T-cell (primary cell): ENCODE results near the gene SPTB. TPM values are rescaled to one million over a fixed set of nuclear protein-coding genes. Genes with fewer than 3 reads are reported as not detected.

ENCODE experiments used
- ATAC-seq, 4 experiments: fragments of 200-7000 bp in 3 of 4; fragments of 150-1000 bp in 1 of 4; cut with Tn5 transposase; replicated peaks in 1 of 4; 1 replicate in 3 of 4; 2 replicates in 1 of 4; pipeline ENCODE4 v1.10.0; 2021; ENCODE audit warnings: moderate library complexity in 3 of 4, mild to moderate bottlenecking in 2 of 4, moderate number of reproducible peaks in 1 of 4
- CTCF ChIA-PET, 2 donors: fragments of 300-600 bp; sonication (Branson Sonifier 250); formaldehyde crosslinking; loops; one replicate each; lab custom pipeline; 2022; ENCODE audit warnings: antibody characterized with exemption in 2 of 2; lab: Charles Lee
- POLR2A ChIA-PET, 2 donors: fragments of 300-600 bp; sonication (Branson Sonifier 250); formaldehyde crosslinking; loops; one replicate each; lab custom pipeline; 2022; ENCODE audit warnings: antibody characterized with exemption in 2 of 2; lab: Charles Lee
- DNase-seq, 35 experiments: peaks; one replicate each; pipeline versions ENCODE4 v3.0.0 to v3.0.0-alpha.2; 2013 to 2023
- H3K27ac ChIP-seq: one replicate; pipeline ENCODE4 v1.5.1; 2013; ENCODE audit warnings: low read length
- H3K27me3 ChIP-seq, 2 experiments: replicated peaks in 1 of 2; 1 replicate in 1 of 2; 2 replicates in 1 of 2; pipeline versions ENCODE4 v1.6.1 to v1.7.0; 2013; ENCODE audit warnings: low read length in 1 of 2, mixed read lengths in 1 of 2; ENCODE audit not compliant: control insufficient read depth in 2 of 2, insufficient read depth in 2 of 2; ENCODE audit errors: extremely low read depth in 1 of 2
- H3K36me3 ChIP-seq, 2 donors: 1 replicate in 1 of 2; 2 replicates in 1 of 2; pipeline versions ENCODE4 v1.6.1 to v1.7.0; 2013; ENCODE audit warnings: low read length in 1 of 2; ENCODE audit not compliant: control insufficient read depth in 2 of 2, insufficient read depth in 1 of 2; ENCODE audit errors: extremely low read depth in 1 of 2
- H3K4me1 ChIP-seq, 2 experiments: 1 replicate in 1 of 2; 2 replicates in 1 of 2; pipeline versions ENCODE4 v1.6.1 to v1.7.0; 2013; ENCODE audit warnings: low read length in 2 of 2, mixed read lengths in 1 of 2; ENCODE audit not compliant: insufficient read depth in 2 of 2, control insufficient read depth in 1 of 2; ENCODE audit errors: extremely low read depth in 1 of 2
- H3K4me3 ChIP-seq, 2 donors: 1 replicate in 1 of 2; 2 replicates in 1 of 2; pipeline versions ENCODE4 v1.5.1 to v1.7.0; 2013; ENCODE audit warnings: mild to moderate bottlenecking in 2 of 2, low read length in 1 of 2, moderate library complexity in 1 of 2; ENCODE audit not compliant: control insufficient read depth in 1 of 2; ENCODE audit errors: extremely low read depth in 1 of 2
- H3K9me3 ChIP-seq: 2 replicates; pipeline ENCODE4 v1.7.0; 2013
- H3K27ac Mint-ChIP-seq, 2 donors: one replicate each; pipeline ENCODE4 v1.8.0; 2020 to 2021; ENCODE audit warnings: mild to moderate bottlenecking in 2 of 2, mixed read lengths in 2 of 2
- H3K27me3 Mint-ChIP-seq, 2 donors: one replicate each; pipeline ENCODE4 v1.8.0; 2021 to 2022; ENCODE audit warnings: mixed read lengths in 2 of 2
- H3K36me3 Mint-ChIP-seq: one replicate; pipeline ENCODE4 v1.8.0; 2021; ENCODE audit warnings: mixed read lengths
- H3K4me1 Mint-ChIP-seq, 3 donors: one replicate each; pipeline ENCODE4 v1.8.0; 2020 to 2022; ENCODE audit warnings: mixed read lengths in 3 of 3, mild to moderate bottlenecking in 1 of 3
- H3K4me3 Mint-ChIP-seq, 3 donors: one replicate each; pipeline ENCODE4 v1.8.0; 2020 to 2022; ENCODE audit warnings: mild to moderate bottlenecking in 3 of 3, mixed read lengths in 3 of 3, moderate library complexity in 3 of 3
- H3K9me3 Mint-ChIP-seq, 3 donors: one replicate each; pipeline ENCODE4 v1.8.0; 2020 to 2022; ENCODE audit warnings: mixed read lengths in 3 of 3
- WGBS: methylation state at CpG from one replicate; pipeline ENCODE4 v1.1.5; 2013; ENCODE audit warnings: missing lambda C conversion rate; ENCODE audit not compliant: insufficient coverage; 5-methylcytosine and 5-hydroxymethylcytosine counted together
- total RNA-seq, 35 experiments: library from RNA in 6 of 35; stranded (reverse) in 6 of 35; fragments of 120-200 nt in 1 of 35; gene quantifications; one replicate each; pipeline versions ENCODE4 v1.2.1 to v1.2.4 and lab custom pipeline; 2013 to 2026

SPTB gene
- total RNA-seq, 5 donors from 2014 or later (not counting 1 experiment from before 2014, with no cell fraction given) = 0.07 to 0.13 (median 0.09) TPM

DNA sequence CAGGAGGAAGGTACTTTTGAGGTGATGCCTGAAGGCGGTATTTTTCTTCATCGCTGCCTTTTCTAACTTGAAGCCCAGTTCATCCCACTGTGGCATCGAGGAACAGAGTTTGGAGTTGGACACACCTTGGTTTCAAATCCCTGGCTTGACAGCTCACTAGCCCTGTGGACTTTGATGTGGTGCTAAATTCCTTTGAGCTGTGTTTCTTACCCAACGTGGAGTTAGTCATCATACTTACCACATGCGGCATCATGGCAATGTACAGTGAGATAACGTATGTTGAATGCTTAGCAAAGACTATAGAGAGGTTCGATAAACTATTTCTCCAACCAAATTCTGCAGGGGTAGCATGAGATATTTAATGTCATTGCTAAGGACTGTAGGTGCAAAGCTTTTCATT is 172.0 kb downstream of the SPTB start:
- ATAC-seq = peak in 3 of 4 experiments; percentile 33 to 45 (median 39)
- POLR2A ChIA-PET = interaction anchor here in 1 of 2 donors (0.5 to 0.8 kb wide), 2 partner anchors 53 to 1062 kb away, joined by 3 to 4 read pairs; no protein-coding TSS in a partner anchor
- H3K4me3 ChIP-seq = peak overlapping the region in 1 of 2 donors; percentile 12

DNA sequence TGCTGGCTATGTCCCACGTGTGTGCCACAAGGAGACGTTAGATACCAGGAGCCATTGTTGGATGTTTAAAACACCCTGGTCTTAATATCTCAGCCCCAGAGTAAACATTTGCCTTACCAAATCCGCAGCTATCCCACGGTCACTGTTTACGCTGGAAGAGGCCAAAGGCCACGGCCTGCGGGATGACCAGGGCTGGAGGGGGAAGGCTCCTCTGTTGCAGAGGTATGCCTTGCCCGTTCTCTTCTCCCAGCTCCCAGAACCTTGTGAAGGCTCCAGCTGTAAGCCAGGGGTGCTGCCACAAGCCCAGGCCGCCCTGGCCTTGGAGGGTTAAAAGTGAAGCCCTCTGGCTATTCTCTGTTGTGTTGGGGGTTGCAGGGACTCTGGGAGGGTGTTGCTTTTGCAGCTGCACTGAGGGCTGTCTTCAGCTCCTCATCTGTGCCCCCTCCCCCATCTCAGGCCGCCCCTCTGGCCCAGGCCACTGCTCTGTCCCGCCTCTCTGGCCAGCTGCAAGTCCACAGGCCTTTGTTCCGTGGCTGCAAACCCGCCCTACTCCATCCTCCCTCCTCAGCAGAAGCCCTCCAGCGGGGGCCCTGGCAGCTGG is 173.0 kb downstream of the SPTB start:
- DNase-seq = no peak
- CTCF ChIA-PET = no interaction called here

More for the DNA sequence above, 172.0 kb downstream of the SPTB start:
- CTCF ChIA-PET = interaction anchor here in 1 of 2 donors (0.8 kb wide), 1 partner anchor 11 kb away, joined by 3 read pairs; no protein-coding TSS in a partner anchor
- H3K9me3 Mint-ChIP-seq = peaks cover 2 to 3% (median 2%) of the 10 kb centered on the region in 3 donors
- Histone ChIP-seq H3K27ac (peak overlapping the region; percentile 80), H3K27me3 (peaks cover 0 to 45% of the 10 kb centered on the region in 2 experiments), H3K9me3 (peaks cover 2% of the 10 kb centered on the region), H3K36me3 (no peaks in the 10 kb centered on the region), H3K4me1 (peaks cover 28 to 83% of the 10 kb centered on the region in 2 experiments)
- no peaks in the 10 kb centered on the region for H3K36me3 Mint-ChIP-seq
- peak overlapping the region; percentile 9 to 75 (median 54) for H3K4me3 Mint-ChIP-seq
- peaks cover 22 to 24% of the 10 kb centered on the region in 2 donors for H3K27me3 Mint-ChIP-seq
- DNase-seq = peak in 1 of 35 experiments; percentile 58
- peak overlapping the region; percentile 59 to 95 for H3K27ac Mint-ChIP-seq
- 73% methylated on average over 4 of the region's 7 CpGs for WGBS
- peaks cover 47 to 84% (median 70%) of the 10 kb centered on the region in 3 donors for H3K4me1 Mint-ChIP-seq

DNA sequence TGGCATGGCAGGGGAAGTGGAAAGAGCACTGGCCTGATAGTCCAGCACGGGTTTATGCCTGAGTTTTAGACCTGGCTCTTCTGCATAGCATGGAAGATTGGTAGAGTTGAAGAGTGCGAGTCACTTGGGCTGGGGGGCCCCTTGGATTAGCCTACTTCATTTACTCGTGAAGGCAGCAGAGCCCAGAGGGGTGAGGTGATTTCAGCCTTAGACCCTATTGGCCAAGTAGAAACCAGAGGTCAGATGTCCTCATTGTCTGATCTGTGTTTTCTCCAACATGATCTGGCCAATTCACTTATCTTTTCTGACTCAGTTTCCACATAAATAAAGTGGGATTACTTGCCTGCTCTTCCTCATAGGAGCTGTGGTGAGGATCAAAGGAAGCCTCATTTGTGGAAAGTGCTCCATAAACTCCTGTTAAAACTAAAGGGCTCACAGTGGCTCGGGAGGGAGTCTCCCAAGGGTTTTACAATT is 173.6 kb downstream of the SPTB start:
- CTCF ChIA-PET = no interaction called here
- ATAC-seq = no peak
- Mint-ChIP-seq H3K4me1 (peaks cover 51 to 76% (median 64%) of the 10 kb centered on the region in 3 donors), H3K27me3 (peaks cover 24 to 31% of the 10 kb centered on the region in 2 donors), H3K4me3 (peak overlapping the region; percentile 75 to 85 (median 79)), H3K36me3 (no peaks in the 10 kb centered on the region), H3K9me3 (no peaks in the 10 kb centered on the region), H3K27ac (peak overlapping the region; percentile 89 to 95)
- H3K9me3 ChIP-seq = no peaks in the 10 kb centered on the region
- 54% methylated on average over 2 of the region's 4 CpGs for WGBS
- DNase-seq = no peak
- H3K36me3 ChIP-seq = no peaks in the 10 kb centered on the region
- POLR2A ChIA-PET = interaction anchor here in 1 of 2 donors (0.8 to 1.1 kb wide), 2 partner anchors 9 to 17 kb away, joined by 3 to 5 read pairs; no protein-coding TSS in a partner anchor
- H3K4me3 ChIP-seq = peak overlapping the region in 1 of 2 donors; percentile 58
- peaks cover 28 to 81% of the 10 kb centered on the region in 2 experiments for H3K4me1 ChIP-seq
- H3K27me3 ChIP-seq = peaks cover 0 to 53% of the 10 kb centered on the region in 2 experiments
- H3K27ac ChIP-seq = peak overlapping the region; percentile 80

More for the DNA sequence above, 173.0 kb downstream of the SPTB start:
- Histone ChIP-seq H3K4me1 (peaks cover 28 to 85% of the 10 kb centered on the region in 2 experiments), H3K36me3 (no peaks in the 10 kb centered on the region), H3K4me3 (no peak overlapping the region), H3K9me3 (no peaks in the 10 kb centered on the region), H3K27ac (peak overlapping the region; percentile 80), H3K27me3 (peaks cover 0 to 50% of the 10 kb centered on the region in 2 experiments)
- peak overlapping the region; percentile 17 to 75 (median 34) for H3K4me3 Mint-ChIP-seq
- peaks cover 24 to 28% of the 10 kb centered on the region in 2 donors for H3K27me3 Mint-ChIP-seq
- no peak for ATAC-seq
- H3K36me3 Mint-ChIP-seq = no peaks in the 10 kb centered on the region
- no peaks in the 10 kb centered on the region for H3K9me3 Mint-ChIP-seq
- 90% methylated on average over 7 of the region's 14 CpGs for WGBS
- peak overlapping the region; percentile 59 to 95 for H3K27ac Mint-ChIP-seq
- POLR2A ChIA-PET = no interaction called here
- peaks cover 51 to 80% (median 65%) of the 10 kb centered on the region in 3 donors for H3K4me1 Mint-ChIP-seq

DNA sequence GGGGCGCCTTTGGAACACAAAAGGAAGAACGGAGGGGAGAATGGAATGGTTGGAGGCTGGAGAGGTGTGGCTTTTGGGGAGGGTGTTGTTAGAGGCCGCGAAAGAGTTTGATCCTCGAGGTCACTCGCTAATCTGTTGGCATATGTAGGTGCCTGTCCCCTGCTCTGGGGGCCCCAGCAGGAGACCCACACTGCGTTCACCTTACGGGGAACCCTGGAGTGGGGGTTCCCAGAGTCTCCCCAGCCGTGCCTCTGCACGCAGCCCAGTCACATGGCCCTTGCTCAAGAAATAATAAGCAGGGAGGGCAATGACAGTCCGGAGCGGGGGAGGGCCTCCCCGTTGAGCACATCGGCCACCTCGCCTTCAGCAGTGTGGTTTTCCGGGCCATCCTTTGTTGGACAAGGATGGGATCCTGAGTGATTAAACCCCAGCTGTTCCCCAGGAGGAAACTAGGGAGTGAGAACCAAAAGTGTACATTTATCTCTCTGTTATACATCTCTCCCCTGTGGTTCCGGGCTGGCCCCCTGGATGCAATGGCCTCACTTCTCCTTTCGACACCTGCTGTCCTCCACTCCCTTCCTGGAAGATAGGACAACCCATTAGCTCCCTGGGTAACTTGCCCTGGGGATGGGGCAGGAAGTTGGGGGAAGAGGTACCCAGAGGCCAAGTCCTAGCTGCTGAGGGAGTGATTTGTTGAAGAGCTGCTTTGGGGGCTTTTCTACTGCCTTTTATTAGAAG is 174.2 kb downstream of the SPTB start:
- H3K27ac ChIP-seq = peak overlapping the region; percentile 80

DNA sequence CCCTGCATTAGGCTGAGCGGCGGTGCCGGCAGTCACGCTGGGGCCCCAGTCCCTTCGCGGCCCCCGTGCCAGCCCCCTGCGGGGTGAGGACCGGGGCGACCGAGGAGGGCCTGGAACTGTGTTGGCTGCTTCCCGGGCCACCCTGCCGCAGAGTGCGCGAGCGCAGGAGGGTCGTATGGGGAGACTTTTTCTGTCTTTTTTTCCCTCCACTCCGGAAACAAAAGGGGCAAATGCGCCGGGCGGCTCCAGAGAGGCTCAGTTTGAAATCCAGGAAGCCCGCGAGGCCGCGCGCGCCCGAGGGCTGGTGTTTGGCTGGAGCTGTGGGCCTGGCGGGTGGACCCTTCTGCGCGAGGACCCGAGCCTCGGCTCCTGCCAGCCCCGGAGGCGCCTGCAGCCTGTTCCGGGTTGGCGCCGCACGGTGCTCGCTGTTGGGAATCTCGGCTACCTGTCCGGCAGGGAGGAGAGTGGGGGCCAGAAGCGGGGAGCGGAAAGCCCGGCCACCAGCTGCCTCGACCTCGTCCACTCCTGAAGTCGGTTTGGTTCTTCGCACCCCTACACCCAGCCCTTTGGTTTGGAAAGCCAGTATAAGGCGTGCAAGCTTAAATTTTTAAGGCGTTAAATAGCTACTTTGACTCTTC is 174.8 kb downstream of the SPTB start:
- DNase-seq = peak in 1 of 35 experiments; percentile 15
- POLR2A ChIA-PET = interaction anchor here in 1 of 2 donors (1.0 kb wide), 1 partner anchor 13 kb away, joined by 5 read pairs; no protein-coding TSS in a partner anchor
- Histone ChIP-seq H3K27ac (peak overlapping the region; percentile 80), H3K9me3 (no peaks in the 10 kb centered on the region), H3K4me1 (peaks cover 26 to 68% of the 10 kb centered on the region in 2 experiments), H3K27me3 (peaks cover 0 to 53% of the 10 kb centered on the region in 2 experiments), H3K36me3 (no peaks in the 10 kb centered on the region), H3K4me3 (peak overlapping the region; percentile 58 to 68)
- H3K27ac Mint-ChIP-seq = peak overlapping the region; percentile 89 to 95
- CTCF ChIA-PET = interaction anchor here in 1 of 2 donors (1.7 kb wide), 1 partner anchor 17 kb away, joined by 5 read pairs; no protein-coding TSS in a partner anchor
- H3K4me3 Mint-ChIP-seq = peak overlapping the region; percentile 75 to 85 (median 79)
- H3K9me3 Mint-ChIP-seq = no peaks in the 10 kb centered on the region
- peaks cover 51 to 73% (median 56%) of the 10 kb centered on the region in 3 donors for H3K4me1 Mint-ChIP-seq
- peak; percentile 2 to 24 (median 4) for ATAC-seq
- H3K36me3 Mint-ChIP-seq = no peaks in the 10 kb centered on the region
- H3K27me3 Mint-ChIP-seq = peaks cover 24 to 35% of the 10 kb centered on the region in 2 donors
- 3% methylated on average over 40 of the region's 51 CpGs for WGBS

More for the DNA sequence above, 174.2 kb downstream of the SPTB start:
- ChIA-PET CTCF (interaction anchor here in 1 of 2 donors (1.7 kb wide), 1 partner anchor 16 kb away, joined by 5 read pairs; no protein-coding TSS in a partner anchor), POLR2A (interaction anchor here in 1 of 2 donors (0.8 to 1.1 kb wide), 3 partner anchors 9 to 18 kb away, joined by 3 to 5 read pairs (median 5); no protein-coding TSS in a partner anchor)
- peak in 1 of 35 experiments; percentile 67 for DNase-seq
- WGBS = 21% methylated on average over 13 of the region's 18 CpGs
- ATAC-seq = no peak
- no peaks in the 10 kb centered on the region for H3K36me3 Mint-ChIP-seq
- no peaks in the 10 kb centered on the region for H3K9me3 Mint-ChIP-seq
- peak overlapping the region; percentile 89 to 95 for H3K27ac Mint-ChIP-seq
- no peaks in the 10 kb centered on the region for H3K9me3 ChIP-seq
- H3K4me1 ChIP-seq = peaks cover 28 to 75% of the 10 kb centered on the region in 2 experiments
- H3K4me1 Mint-ChIP-seq = peaks cover 51 to 76% (median 61%) of the 10 kb centered on the region in 3 donors
- peak overlapping the region; percentile 58 to 68 for H3K4me3 ChIP-seq
- no peaks in the 10 kb centered on the region for H3K36me3 ChIP-seq
- H3K27me3 ChIP-seq = peaks cover 0 to 53% of the 10 kb centered on the region in 2 experiments
- peaks cover 24 to 31% of the 10 kb centered on the region in 2 donors for H3K27me3 Mint-ChIP-seq
- H3K4me3 Mint-ChIP-seq = peak overlapping the region; percentile 75 to 85 (median 79)
